ENCODE results near the gene CAMTA1. TPM values are rescaled to one million over a fixed set of nuclear protein-coding genes. Genes with fewer than 3 reads are reported as not detected.
A peak's percentile ranks its signal among the peaks of the same experiment; 100 is the strongest.

Gene CAMTA1
- total and polyA plus RNA-seq, 4 donors = 18.0 to 93.5 (median 35.8) TPM

DNA sequence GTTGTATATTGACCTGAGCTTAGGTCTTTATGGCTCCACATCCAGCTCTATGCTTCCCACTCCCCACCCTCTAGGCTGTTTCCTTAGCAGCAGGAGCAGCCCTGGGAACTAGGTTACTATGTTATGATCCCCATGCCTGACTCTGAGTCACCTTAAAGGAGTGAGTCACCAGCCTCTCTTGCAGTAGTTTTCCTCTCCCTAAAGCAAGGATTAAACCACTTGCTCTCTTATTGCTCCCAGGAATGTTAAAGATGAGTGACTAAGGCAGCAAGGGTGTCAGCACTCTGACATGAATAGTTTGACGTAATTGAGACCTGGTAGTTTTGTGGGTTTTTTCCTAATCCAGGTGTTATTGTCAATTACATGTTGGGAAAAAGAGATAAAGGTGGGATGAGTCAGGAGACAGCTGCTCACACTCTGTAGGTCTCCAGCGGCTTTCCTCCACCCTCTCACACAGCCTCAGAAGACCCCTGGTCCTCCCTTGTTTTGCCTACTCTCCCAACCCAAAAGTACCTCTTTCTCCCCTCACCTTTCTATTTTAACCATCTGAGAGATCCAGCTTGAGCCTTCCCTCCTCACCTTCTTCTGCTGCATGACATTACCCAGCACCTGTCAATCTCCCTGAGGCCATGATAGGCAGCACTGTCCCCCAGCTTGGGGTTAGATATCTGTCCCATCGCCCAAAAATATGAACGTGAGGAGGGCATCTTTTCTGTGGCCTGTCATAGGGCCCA, 616.7 kb downstream of the CAMTA1 start:
- DNase-seq (ENCODE audit: low spot score) = no peak
- Histone ChIP-seq H3K4me3 (ENCODE audit: low read depth in 1 of 3, low read length in 3 of 3) (no peak overlapping the region), H3K27ac (ENCODE audit: low read depth in 1 of 2, low read length in 2 of 2) (no peak overlapping the region), H3K9ac (ENCODE audit: low read depth in 1 of 2, low read length in 2 of 2) (no peak overlapping the region), H3K4me1 (ENCODE audit: control insufficient read depth in 4 of 4, insufficient read depth in 4 of 4, low read length in 3 of 4) (no peaks in the 10 kb centered on the region), H3K27me3 (ENCODE audit: control insufficient read depth in 4 of 4, insufficient read depth in 4 of 4, low read length in 3 of 4) (no peaks in the 10 kb centered on the region), H3K36me3 (ENCODE audit: control insufficient read depth in 4 of 4, insufficient read depth in 3 of 4, low read depth in 1 of 4, low read length in 3 of 4) (no peaks in the 10 kb centered on the region), H3K9me3 (ENCODE audit: control insufficient read depth in 4 of 4, low read length in 3 of 4) (peaks cover 0 to 4% (median 2%) of the 10 kb centered on the region in 4 donors)
- WGBS = 84% methylated on average over 4 of the region's 4 CpGs
- TF ChIP-seq, protein P1, sequence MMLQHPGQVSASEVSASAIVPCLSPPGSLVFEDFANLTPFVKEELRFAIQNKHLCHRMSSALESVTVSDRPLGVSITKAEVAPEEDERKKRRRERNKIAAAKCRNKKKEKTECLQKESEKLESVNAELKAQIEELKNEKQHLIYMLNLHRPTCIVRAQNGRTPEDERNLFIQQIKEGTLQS (IDR thresholded peaks at IDR 0.05) = no peak
- TF ChIP-seq YY1 (IDR thresholded peaks at IDR 0.05) (no peak), EGR1 (IDR thresholded peaks at IDR 0.05; ENCODE audit: low read depth in 2 of 2) (no peak), FOXA2 (IDR thresholded peaks at IDR 0.05) (no peak), JUND (IDR thresholded peaks at IDR 0.05) (no peak), RAD21 (IDR thresholded peaks at IDR 0.05) (no peak)
- TF ChIP-seq, protein P2, sequence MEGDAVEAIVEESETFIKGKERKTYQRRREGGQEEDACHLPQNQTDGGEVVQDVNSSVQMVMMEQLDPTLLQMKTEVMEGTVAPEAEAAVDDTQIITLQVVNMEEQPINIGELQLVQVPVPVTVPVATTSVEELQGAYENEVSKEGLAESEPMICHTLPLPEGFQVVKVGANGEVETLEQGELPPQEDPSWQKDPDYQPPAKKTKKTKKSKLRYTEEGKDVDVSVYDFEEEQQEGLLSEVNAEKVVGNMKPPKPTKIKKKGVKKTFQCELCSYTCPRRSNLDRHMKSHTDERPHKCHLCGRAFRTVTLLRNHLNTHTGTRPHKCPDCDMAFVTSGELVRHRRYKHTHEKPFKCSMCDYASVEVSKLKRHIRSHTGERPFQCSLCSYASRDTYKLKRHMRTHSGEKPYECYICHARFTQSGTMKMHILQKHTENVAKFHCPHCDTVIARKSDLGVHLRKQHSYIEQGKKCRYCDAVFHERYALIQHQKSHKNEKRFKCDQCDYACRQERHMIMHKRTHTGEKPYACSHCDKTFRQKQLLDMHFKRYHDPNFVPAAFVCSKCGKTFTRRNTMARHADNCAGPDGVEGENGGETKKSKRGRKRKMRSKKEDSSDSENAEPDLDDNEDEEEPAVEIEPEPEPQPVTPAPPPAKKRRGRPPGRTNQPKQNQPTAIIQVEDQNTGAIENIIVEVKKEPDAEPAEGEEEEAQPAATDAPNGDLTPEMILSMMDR (IDR thresholded peaks at IDR 0.05; ENCODE audit: low read depth, low read length, missing input control) = no peak
- TF ChIP-seq, protein P3, sequence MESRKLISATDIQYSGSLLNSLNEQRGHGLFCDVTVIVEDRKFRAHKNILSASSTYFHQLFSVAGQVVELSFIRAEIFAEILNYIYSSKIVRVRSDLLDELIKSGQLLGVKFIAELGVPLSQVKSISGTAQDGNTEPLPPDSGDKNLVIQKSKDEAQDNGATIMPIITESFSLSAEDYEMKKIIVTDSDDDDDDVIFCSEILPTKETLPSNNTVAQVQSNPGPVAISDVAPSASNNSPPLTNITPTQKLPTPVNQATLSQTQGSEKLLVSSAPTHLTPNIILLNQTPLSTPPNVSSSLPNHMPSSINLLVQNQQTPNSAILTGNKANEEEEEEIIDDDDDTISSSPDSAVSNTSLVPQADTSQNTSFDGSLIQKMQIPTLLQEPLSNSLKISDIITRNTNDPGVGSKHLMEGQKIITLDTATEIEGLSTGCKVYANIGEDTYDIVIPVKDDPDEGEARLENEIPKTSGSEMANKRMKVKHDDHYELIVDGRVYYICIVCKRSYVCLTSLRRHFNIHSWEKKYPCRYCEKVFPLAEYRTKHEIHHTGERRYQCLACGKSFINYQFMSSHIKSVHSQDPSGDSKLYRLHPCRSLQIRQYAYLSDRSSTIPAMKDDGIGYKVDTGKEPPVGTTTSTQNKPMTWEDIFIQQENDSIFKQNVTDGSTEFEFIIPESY (IDR thresholded peaks at IDR 0.05) = no peak

DNA sequence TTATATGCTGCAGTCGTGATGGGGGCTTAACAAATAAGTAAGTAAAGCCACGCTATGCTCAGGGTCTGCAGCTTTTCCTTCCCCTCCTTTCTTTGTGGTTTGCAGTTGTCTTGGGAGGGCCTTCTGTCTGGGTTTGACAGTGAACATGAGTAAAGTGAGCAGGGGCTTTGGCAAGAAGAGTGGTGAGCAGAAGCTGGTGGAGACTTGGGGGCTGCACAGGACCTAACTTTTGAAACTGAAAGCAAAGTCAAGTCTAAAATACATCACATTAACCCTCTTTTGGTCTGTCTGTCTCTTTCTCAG, 617.2 kb downstream of the CAMTA1 start:
- H3K9me3 ChIP-seq (ENCODE audit: control insufficient read depth in 4 of 4, low read length in 3 of 4) = peaks cover 0 to 4% (median 2%) of the 10 kb centered on the region in 4 donors
- peak; percentile 21 for DNase-seq (ENCODE audit: low spot score)
- WGBS = 86% methylated on average over 2 of the region's 2 CpGs
- H3K36me3 ChIP-seq (ENCODE audit: control insufficient read depth in 4 of 4, insufficient read depth in 3 of 4, low read depth in 1 of 4, low read length in 3 of 4) = no peaks in the 10 kb centered on the region
- no peaks in the 10 kb centered on the region for H3K27me3 ChIP-seq (ENCODE audit: control insufficient read depth in 4 of 4, insufficient read depth in 4 of 4, low read length in 3 of 4)
- no peak overlapping the region for H3K4me3 ChIP-seq (ENCODE audit: low read depth in 1 of 3, low read length in 3 of 3)
- H3K9ac ChIP-seq (ENCODE audit: low read depth in 1 of 2, low read length in 2 of 2) = no peak overlapping the region
- no peak overlapping the region for H3K27ac ChIP-seq (ENCODE audit: low read depth in 1 of 2, low read length in 2 of 2)
- TF ChIP-seq HNF4G (IDR thresholded peaks at IDR 0.05) (no peak), JUND (IDR thresholded peaks at IDR 0.05) (no peak), YY1 (IDR thresholded peaks at IDR 0.05) (no peak), TAF1 (conservative IDR thresholded peaks at IDR 0.05) (no peak), GABPA (IDR thresholded peaks at IDR 0.05 in 1 of 2, conservative IDR thresholded peaks at IDR 0.05 in 1 of 2) (no peak), RAD21 (IDR thresholded peaks at IDR 0.05) (no peak), EGR1 (IDR thresholded peaks at IDR 0.05; ENCODE audit: low read depth in 2 of 2) (no peak), NR2F2 (IDR thresholded peaks at IDR 0.05) (no peak)
- TF ChIP-seq, protein P3 (IDR thresholded peaks at IDR 0.05) = no peak
- TF ChIP-seq, protein P4, sequence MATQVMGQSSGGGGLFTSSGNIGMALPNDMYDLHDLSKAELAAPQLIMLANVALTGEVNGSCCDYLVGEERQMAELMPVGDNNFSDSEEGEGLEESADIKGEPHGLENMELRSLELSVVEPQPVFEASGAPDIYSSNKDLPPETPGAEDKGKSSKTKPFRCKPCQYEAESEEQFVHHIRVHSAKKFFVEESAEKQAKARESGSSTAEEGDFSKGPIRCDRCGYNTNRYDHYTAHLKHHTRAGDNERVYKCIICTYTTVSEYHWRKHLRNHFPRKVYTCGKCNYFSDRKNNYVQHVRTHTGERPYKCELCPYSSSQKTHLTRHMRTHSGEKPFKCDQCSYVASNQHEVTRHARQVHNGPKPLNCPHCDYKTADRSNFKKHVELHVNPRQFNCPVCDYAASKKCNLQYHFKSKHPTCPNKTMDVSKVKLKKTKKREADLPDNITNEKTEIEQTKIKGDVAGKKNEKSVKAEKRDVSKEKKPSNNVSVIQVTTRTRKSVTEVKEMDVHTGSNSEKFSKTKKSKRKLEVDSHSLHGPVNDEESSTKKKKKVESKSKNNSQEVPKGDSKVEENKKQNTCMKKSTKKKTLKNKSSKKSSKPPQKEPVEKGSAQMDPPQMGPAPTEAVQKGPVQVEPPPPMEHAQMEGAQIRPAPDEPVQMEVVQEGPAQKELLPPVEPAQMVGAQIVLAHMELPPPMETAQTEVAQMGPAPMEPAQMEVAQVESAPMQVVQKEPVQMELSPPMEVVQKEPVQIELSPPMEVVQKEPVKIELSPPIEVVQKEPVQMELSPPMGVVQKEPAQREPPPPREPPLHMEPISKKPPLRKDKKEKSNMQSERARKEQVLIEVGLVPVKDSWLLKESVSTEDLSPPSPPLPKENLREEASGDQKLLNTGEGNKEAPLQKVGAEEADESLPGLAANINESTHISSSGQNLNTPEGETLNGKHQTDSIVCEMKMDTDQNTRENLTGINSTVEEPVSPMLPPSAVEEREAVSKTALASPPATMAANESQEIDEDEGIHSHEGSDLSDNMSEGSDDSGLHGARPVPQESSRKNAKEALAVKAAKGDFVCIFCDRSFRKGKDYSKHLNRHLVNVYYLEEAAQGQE (IDR thresholded peaks at IDR 0.05) = no peak
- TF ChIP-seq, protein P1 (IDR thresholded peaks at IDR 0.05) = no peak
- H3K4me1 ChIP-seq (ENCODE audit: control insufficient read depth in 4 of 4, insufficient read depth in 4 of 4, low read length in 3 of 4) = no peaks in the 10 kb centered on the region

All from liver (tissue), 9 donors.